CD4-positive, alpha-beta T cell (primary cell): ENCODE measurements around the gene NOTCH2NLA. TPM values are rescaled to one million over a fixed set of nuclear protein-coding genes. Genes with fewer than 3 reads are reported as not detected.
A peak's percentile ranks its signal among the peaks of the same experiment; 100 is the strongest.
"Not testable (repeated sequence)": the region's sequence is repeated elsewhere in the genome, so short reads cannot be mapped to it uniquely, and the experiment has no call there.

Experiments
- ATAC-seq: fragments of 200-7000 bp; cut with Tn5 transposase; one replicate; pipeline ENCODE4 v1.10.0; 2022; ENCODE audit warnings: mild to moderate bottlenecking; ENCODE audit not compliant: poor library complexity
- CTCF ChIA-PET: fragments of 350-600 bp; sonication (Branson Sonifier 250); formaldehyde crosslinking; loops from one replicate; lab custom pipeline; 2021; ENCODE audit warnings: antibody characterized with exemption, inconsistent platforms; lab: Charles Lee
- POLR2A ChIA-PET: fragments of 350-600 bp; sonication (Branson Sonifier 250); formaldehyde crosslinking; loops from one replicate; lab custom pipeline; 2021; ENCODE audit warnings: antibody characterized with exemption, inconsistent platforms; lab: Charles Lee
- DNase-seq, 14 experiments: peaks; one replicate each; pipeline ENCODE4 v3.0.0-alpha.2; 2013 to 2020; ENCODE audit warnings: mixed read lengths in 2 of 14
- H3K27ac ChIP-seq, 2 donors: one replicate each; pipeline versions ENCODE4 v1.5.1 to v1.7.0; 2013; ENCODE audit warnings: low read length in 2 of 2, low read depth in 1 of 2, mild to moderate bottlenecking in 1 of 2
- H3K27me3 ChIP-seq, 2 experiments: 1 replicate in 1 of 2; 2 replicates in 1 of 2; pipeline versions ENCODE4 v1.6.1 to v1.7.0; 2013; ENCODE audit warnings: low read length in 2 of 2, control low read depth in 1 of 2, mild to moderate bottlenecking in 1 of 2, moderate library complexity in 1 of 2; ENCODE audit not compliant: insufficient read depth in 2 of 2, control insufficient read depth in 1 of 2
- H3K36me3 ChIP-seq: one replicate; pipeline ENCODE4 v1.6.1; 2013; ENCODE audit warnings: low read length, control low read depth; ENCODE audit not compliant: insufficient read depth
- H3K4me1 ChIP-seq: one replicate; pipeline ENCODE4 v1.6.1; 2013; ENCODE audit warnings: low read length, control low read depth; ENCODE audit not compliant: insufficient read depth
- H3K4me3 ChIP-seq: one replicate; pipeline ENCODE4 v1.5.1; 2013; ENCODE audit warnings: mild to moderate bottlenecking, low read length, moderate library complexity
- H3K9me3 ChIP-seq, 2 experiments: 1 replicate in 1 of 2; 2 replicates in 1 of 2; pipeline versions ENCODE4 v1.6.1 to v1.7.0; 2013; ENCODE audit warnings: low read length in 2 of 2, mild to moderate bottlenecking in 2 of 2, control low read depth in 1 of 2, moderate library complexity in 1 of 2; ENCODE audit not compliant: control insufficient read depth in 1 of 2, insufficient read depth in 1 of 2
- H3K27ac Mint-ChIP-seq: one replicate; pipeline ENCODE4 v1.8.0; 2020; ENCODE audit warnings: mixed read lengths
- H3K27me3 Mint-ChIP-seq: one replicate; pipeline ENCODE4 v1.8.0; 2021; ENCODE audit warnings: mixed read lengths
- H3K36me3 Mint-ChIP-seq: one replicate; pipeline ENCODE4 v1.8.0; 2021; ENCODE audit warnings: low read depth, mixed read lengths
- H3K4me1 Mint-ChIP-seq: one replicate; pipeline ENCODE4 v1.8.0; 2021; ENCODE audit warnings: low read depth, mixed read lengths
- H3K4me3 Mint-ChIP-seq: one replicate; pipeline ENCODE4 v1.8.0; 2020; ENCODE audit warnings: mild to moderate bottlenecking, mixed read lengths
- H3K9me3 Mint-ChIP-seq: one replicate; pipeline ENCODE4 v1.8.0; 2020; ENCODE audit warnings: mixed read lengths
- intact Hi-C, 2 experiments: fragments of 100-400 bp; cut with DNase I in 1 of 2; cut with micrococcal nuclease in 1 of 2; formaldehyde crosslinking; loops; one replicate each; pipeline versions ENCODE4 v1.15.1 to v1.9.0; 2023 to 2025; cut with DNase I, micrococcal nuclease
- total RNA-seq, 174 experiments: library from RNA in 2 of 174; stranded (reverse) in 2 of 174; gene quantifications; one replicate each; pipeline ENCODE4 v1.2.3 and lab custom pipeline; 2021 to 2026

Gene NOTCH2NLA
- total RNA-seq, 2 experiments from 2014 or later = 18.2 to 21.3 TPM

- H3K27me3 Mint-ChIP-seq, intact Hi-C loops, ATAC-seq, H3K27me3 ChIP-seq, H3K27ac Mint-ChIP-seq, H3K4me3 ChIP-seq, DNase-seq, H3K9me3 Mint-ChIP-seq, H3K9me3 ChIP-seq, H3K36me3 ChIP-seq, H3K36me3 Mint-ChIP-seq, H3K4me1 ChIP-seq, CTCF ChIA-PET, POLR2A ChIA-PET, H3K27ac ChIP-seq, H3K4me1 Mint-ChIP-seq, H3K4me3 Mint-ChIP-seq: not testable (repeated sequence)
Observed at GRCh38 chr1:146253249-146253855, 24.5 kb upstream of the NOTCH2NLA start.

- H3K36me3 Mint-ChIP-seq, intact Hi-C loops, CTCF ChIA-PET, H3K27me3 Mint-ChIP-seq, POLR2A ChIA-PET, H3K9me3 ChIP-seq, H3K4me1 Mint-ChIP-seq, H3K4me3 ChIP-seq, ATAC-seq, H3K27ac ChIP-seq, H3K36me3 ChIP-seq, H3K9me3 Mint-ChIP-seq, H3K27ac Mint-ChIP-seq, H3K4me3 Mint-ChIP-seq, H3K4me1 ChIP-seq, H3K27me3 ChIP-seq, DNase-seq: not testable (repeated sequence)
Observed at GRCh38 chr1:146251523-146251922, 22.7 kb upstream of the NOTCH2NLA start.

GRCh38 chr1:146248643-146249042 lies 19.8 kb upstream of the NOTCH2NLA start:
- H3K36me3 Mint-ChIP-seq, CTCF ChIA-PET, H3K9me3 Mint-ChIP-seq, POLR2A ChIA-PET, H3K4me1 ChIP-seq, H3K36me3 ChIP-seq, H3K27ac Mint-ChIP-seq, H3K4me3 Mint-ChIP-seq, intact Hi-C loops, H3K4me1 Mint-ChIP-seq, H3K27me3 Mint-ChIP-seq, H3K4me3 ChIP-seq, H3K27ac ChIP-seq, H3K27me3 ChIP-seq, H3K9me3 ChIP-seq: not testable (repeated sequence)
- peak; percentile 60 for ATAC-seq
- peak in 1 of 14 experiments; percentile 7 for DNase-seq

GRCh38 chr1:146236626-146237025 lies 7.8 kb upstream of the NOTCH2NLA start:
- H3K27ac Mint-ChIP-seq, H3K4me1 Mint-ChIP-seq, H3K4me3 ChIP-seq, H3K9me3 Mint-ChIP-seq, DNase-seq, H3K27me3 ChIP-seq, H3K27ac ChIP-seq, ATAC-seq, H3K36me3 Mint-ChIP-seq, CTCF ChIA-PET, POLR2A ChIA-PET, H3K9me3 ChIP-seq, intact Hi-C loops, H3K27me3 Mint-ChIP-seq, H3K4me3 Mint-ChIP-seq, H3K36me3 ChIP-seq, H3K4me1 ChIP-seq: not testable (repeated sequence)

GRCh38 chr1:146236026-146236601 lies 7.3 kb upstream of the NOTCH2NLA start:
- CTCF ChIA-PET, H3K36me3 ChIP-seq, H3K4me3 ChIP-seq, H3K4me3 Mint-ChIP-seq, H3K27ac ChIP-seq, ATAC-seq, H3K27me3 Mint-ChIP-seq, H3K9me3 ChIP-seq, H3K36me3 Mint-ChIP-seq, H3K9me3 Mint-ChIP-seq, H3K4me1 ChIP-seq, H3K27ac Mint-ChIP-seq, H3K27me3 ChIP-seq, DNase-seq, H3K4me1 Mint-ChIP-seq, POLR2A ChIA-PET, intact Hi-C loops: not testable (repeated sequence)

GRCh38 chr1:146228144-146228682 lies 608 bp downstream of the NOTCH2NLA start:
- POLR2A ChIA-PET, intact Hi-C loops, H3K36me3 Mint-ChIP-seq, CTCF ChIA-PET, H3K36me3 ChIP-seq, H3K27ac Mint-ChIP-seq, H3K4me1 Mint-ChIP-seq, H3K27me3 Mint-ChIP-seq, H3K9me3 Mint-ChIP-seq, H3K27ac ChIP-seq, H3K4me1 ChIP-seq, H3K9me3 ChIP-seq, H3K27me3 ChIP-seq: not testable (repeated sequence)
- H3K4me3 ChIP-seq = peak overlapping the region; percentile 49
- peak overlapping the region; percentile 66 for H3K4me3 Mint-ChIP-seq
- peak in 5 of 14 experiments; percentile 0 to 36 (median 1) for DNase-seq
- peak; percentile 43 for ATAC-seq

- H3K27me3 Mint-ChIP-seq, H3K9me3 ChIP-seq, H3K4me3 ChIP-seq, H3K9me3 Mint-ChIP-seq, CTCF ChIA-PET, H3K27me3 ChIP-seq, POLR2A ChIA-PET, H3K4me1 Mint-ChIP-seq, ATAC-seq, H3K4me1 ChIP-seq, H3K36me3 ChIP-seq, H3K27ac Mint-ChIP-seq, H3K27ac ChIP-seq, H3K4me3 Mint-ChIP-seq, DNase-seq, intact Hi-C loops, H3K36me3 Mint-ChIP-seq: not testable (repeated sequence)
Observed at GRCh38 chr1:146174531-146174930, 54.3 kb downstream of the NOTCH2NLA start.
